Endothelial cell (in vitro differentiated cells): Measurements from ENCODE around the gene GUCD1. TPM values are rescaled to one million over a fixed set of nuclear protein-coding genes. Genes with fewer than 3 reads are reported as not detected.

ENCODE experiments used
- DNase-seq: peaks from one replicate; pipeline ENCODE4 v3.0.0; 2021; ENCODE audit warnings: low spot score
- H3K27ac Mint-ChIP-seq: one replicate; pipeline ENCODE4 v1.8.0; 2021; ENCODE audit warnings: mixed read lengths, inconsistent platforms; ENCODE audit not compliant: unreplicated experiment
- H3K27me3 Mint-ChIP-seq: one replicate; pipeline ENCODE4 v1.8.0; 2021; ENCODE audit warnings: mild to moderate bottlenecking, moderate library complexity, mixed read lengths, inconsistent platforms; ENCODE audit not compliant: unreplicated experiment
- H3K36me3 Mint-ChIP-seq: one replicate; pipeline ENCODE4 v1.8.0; 2021; ENCODE audit warnings: mild to moderate bottlenecking, low read depth, mixed read lengths, inconsistent platforms; ENCODE audit not compliant: unreplicated experiment
- H3K4me1 Mint-ChIP-seq: one replicate; pipeline ENCODE4 v1.8.0; 2021; ENCODE audit warnings: mild to moderate bottlenecking, mixed read lengths, inconsistent platforms; ENCODE audit not compliant: unreplicated experiment
- H3K4me3 Mint-ChIP-seq: one replicate; pipeline ENCODE4 v1.8.0; 2021; ENCODE audit warnings: mild to moderate bottlenecking, mixed read lengths, inconsistent platforms; ENCODE audit not compliant: unreplicated experiment
- H3K9me3 Mint-ChIP-seq: one replicate; pipeline ENCODE4 v1.8.0; 2021; ENCODE audit warnings: mixed read lengths, inconsistent platforms; ENCODE audit not compliant: unreplicated experiment
- CTCF ChIP-seq: fragments of 200-600 bp; sonication (generic); IDR thresholded peaks from one replicate; pipeline ENCODE4 v1.5.0; 2021; ENCODE audit warnings: antibody characterized with exemption; ENCODE audit not compliant: unreplicated experiment
- total RNA-seq: library from RNA; stranded (reverse); fragmentation: NEBNext Ultra II Directional; extraction: Animal tissue kit (Norgen Biotek cat#: 25700); gene quantifications from one replicate; pipeline ENCODE4 v1.2.1, GENCODE V29; 2021; ENCODE audit not compliant: unreplicated experiment

GUCD1 gene
- total RNA-seq, 1 donor from 2014 or later, result 83.8 TPM

- Mint-ChIP-seq H3K27me3 (peaks cover 1% of the 10 kb centered on the region), H3K4me3 (no peak overlapping the region), H3K27ac (no peak overlapping the region), H3K9me3 (no peaks in the 10 kb centered on the region), H3K4me1 (peaks cover 2% of the 10 kb centered on the region), H3K36me3 (no peaks in the 10 kb centered on the region)
- DNase-seq, result no peak
- TF ChIP-seq CTCF, result no peak
These were observed 36.7 kb downstream of the GUCD1 start for GRCh38 chr22:24518228-24518627.

- no peak for TF ChIP-seq CTCF
- peaks cover 1% of the 10 kb centered on the region for H3K27me3 Mint-ChIP-seq
- DNase-seq, result no peak
- H3K9me3 Mint-ChIP-seq, result no peaks in the 10 kb centered on the region
- no peaks in the 10 kb centered on the region for H3K36me3 Mint-ChIP-seq
- H3K27ac Mint-ChIP-seq, result no peak overlapping the region
- H3K4me1 Mint-ChIP-seq, result peaks cover 2% of the 10 kb centered on the region
- no peak overlapping the region for H3K4me3 Mint-ChIP-seq
These were observed 37.5 kb downstream of the GUCD1 start for GRCh38 chr22:24517446-24517845.

- no peaks in the 10 kb centered on the region for H3K9me3 Mint-ChIP-seq
- H3K27me3 Mint-ChIP-seq, result peaks cover 1% of the 10 kb centered on the region
- H3K36me3 Mint-ChIP-seq, result no peaks in the 10 kb centered on the region
- H3K4me3 Mint-ChIP-seq, result no peak overlapping the region
- H3K4me1 Mint-ChIP-seq, result peaks cover 2% of the 10 kb centered on the region
- DNase-seq, result no peak
- TF ChIP-seq CTCF, result no peak
- H3K27ac Mint-ChIP-seq, result no peak overlapping the region
These were observed 38.6 kb downstream of the GUCD1 start for GRCh38 chr22:24516301-24516737.

- Mint-ChIP-seq H3K4me1 (peaks cover 7% of the 10 kb centered on the region), H3K4me3 (no peak overlapping the region), H3K36me3 (no peaks in the 10 kb centered on the region), H3K9me3 (no peaks in the 10 kb centered on the region), H3K27ac (no peak overlapping the region), H3K27me3 (no peaks in the 10 kb centered on the region)
- TF ChIP-seq CTCF, result no peak
- no peak for DNase-seq
These were observed 40.0 kb downstream of the GUCD1 start for GRCh38 chr22:24515027-24515338.

GRCh38 chr22:24514241-24515026 is 40.5 kb downstream of the GUCD1 start:
- H3K27me3 Mint-ChIP-seq, result no peaks in the 10 kb centered on the region

More at GRCh38 chr22:24514241-24515026, 40.5 kb downstream of the GUCD1 start:
- Mint-ChIP-seq H3K27ac (no peak overlapping the region), H3K4me1 (peaks cover 7% of the 10 kb centered on the region), H3K4me3 (no peak overlapping the region), H3K9me3 (no peaks in the 10 kb centered on the region), H3K36me3 (no peaks in the 10 kb centered on the region)
- DNase-seq, result no peak
- TF ChIP-seq CTCF, result no peak
